ENCODE data around the gene OR2V2.

OR2V2 gene

DNA sequence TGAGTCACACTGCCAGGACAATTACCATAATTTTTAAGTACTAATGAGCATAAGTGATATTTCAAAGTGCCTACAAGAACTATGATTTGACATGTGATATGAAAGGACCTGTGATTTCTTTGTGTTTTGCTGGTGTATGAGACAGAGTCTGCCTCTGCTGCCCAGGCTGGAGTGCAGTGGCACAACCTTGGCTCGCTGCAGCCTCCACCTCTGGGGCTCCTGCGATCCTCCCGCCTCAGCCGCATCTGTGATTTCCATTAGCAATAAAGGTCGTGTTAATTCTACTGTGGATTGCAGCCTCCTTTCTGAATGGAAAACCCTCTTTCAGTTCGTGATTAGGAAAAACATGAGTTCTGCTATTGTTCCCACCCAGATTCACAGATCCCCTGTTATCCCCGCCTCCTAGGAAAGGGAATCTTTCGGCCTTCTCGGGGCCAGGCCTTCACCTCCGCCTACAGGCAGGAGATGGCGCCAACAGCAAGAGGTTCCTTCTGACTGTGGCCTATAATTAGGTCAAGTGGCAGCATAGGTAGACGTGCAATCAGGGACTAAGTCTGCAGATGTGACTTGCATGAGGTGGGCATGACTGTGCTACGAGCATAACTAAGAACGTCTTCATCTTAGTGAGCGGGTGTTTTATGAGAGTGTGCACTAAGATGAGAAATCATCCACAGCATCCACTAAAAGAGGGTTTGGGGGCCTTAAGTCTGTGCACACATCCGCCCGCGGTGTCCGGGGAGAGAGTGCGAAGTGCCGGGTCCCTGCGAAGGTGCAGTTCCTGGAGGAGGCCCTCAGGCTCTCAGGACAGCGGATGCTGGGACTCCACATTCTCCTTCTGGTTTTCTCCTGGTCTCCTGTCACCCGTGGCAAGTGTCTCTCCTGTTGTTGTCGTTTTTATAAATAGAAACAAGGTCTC is 34.5 kb downstream of the OR2V2 start:
- H3K4me3 ChIP-seq (ENCODE audit: low read depth, low read length), result no peak overlapping the region
- TF ChIP-seq, protein P1, sequence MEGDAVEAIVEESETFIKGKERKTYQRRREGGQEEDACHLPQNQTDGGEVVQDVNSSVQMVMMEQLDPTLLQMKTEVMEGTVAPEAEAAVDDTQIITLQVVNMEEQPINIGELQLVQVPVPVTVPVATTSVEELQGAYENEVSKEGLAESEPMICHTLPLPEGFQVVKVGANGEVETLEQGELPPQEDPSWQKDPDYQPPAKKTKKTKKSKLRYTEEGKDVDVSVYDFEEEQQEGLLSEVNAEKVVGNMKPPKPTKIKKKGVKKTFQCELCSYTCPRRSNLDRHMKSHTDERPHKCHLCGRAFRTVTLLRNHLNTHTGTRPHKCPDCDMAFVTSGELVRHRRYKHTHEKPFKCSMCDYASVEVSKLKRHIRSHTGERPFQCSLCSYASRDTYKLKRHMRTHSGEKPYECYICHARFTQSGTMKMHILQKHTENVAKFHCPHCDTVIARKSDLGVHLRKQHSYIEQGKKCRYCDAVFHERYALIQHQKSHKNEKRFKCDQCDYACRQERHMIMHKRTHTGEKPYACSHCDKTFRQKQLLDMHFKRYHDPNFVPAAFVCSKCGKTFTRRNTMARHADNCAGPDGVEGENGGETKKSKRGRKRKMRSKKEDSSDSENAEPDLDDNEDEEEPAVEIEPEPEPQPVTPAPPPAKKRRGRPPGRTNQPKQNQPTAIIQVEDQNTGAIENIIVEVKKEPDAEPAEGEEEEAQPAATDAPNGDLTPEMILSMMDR (IDR thresholded peaks at IDR 0.05; ENCODE audit: borderline replicate concordance, insufficient read depth, low read depth, low read length), result peak; percentile 78

- H3K4me3 ChIP-seq (ENCODE audit: low read depth, low read length), result no peak overlapping the region
- TF ChIP-seq, protein P1 (IDR thresholded peaks at IDR 0.05; ENCODE audit: borderline replicate concordance, insufficient read depth, low read depth, low read length), result no peak
Measured at GRCh38 chr5:181182651-181183050, 35.3 kb downstream of the OR2V2 start.

GRCh38 chr5:181184845-181185216 is 37.4 kb downstream of the OR2V2 start:
- TF ChIP-seq, protein P1 (IDR thresholded peaks at IDR 0.05; ENCODE audit: borderline replicate concordance, insufficient read depth, low read depth, low read length), result no peak
- peak overlapping the region; percentile 43 for H3K4me3 ChIP-seq (ENCODE audit: low read depth, low read length)

DNA sequence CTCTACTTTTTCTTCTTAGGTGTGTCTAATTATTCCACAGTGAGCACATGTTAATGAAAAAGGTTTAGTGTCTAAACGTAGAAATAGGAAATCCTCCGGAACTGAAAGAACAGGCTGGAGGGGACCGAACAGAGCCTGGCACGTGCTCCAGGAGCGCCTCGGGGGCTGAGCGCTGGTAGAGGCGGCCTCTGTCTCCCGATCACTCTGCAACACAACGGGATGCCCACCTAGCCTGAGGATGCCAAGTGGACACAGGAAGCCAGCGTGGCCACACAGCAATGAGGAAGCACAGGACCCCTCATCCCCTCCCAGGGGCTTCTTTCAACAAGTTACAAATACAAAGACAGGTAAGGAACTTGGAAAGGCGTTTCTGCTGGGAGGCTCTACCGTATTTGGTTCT is 38.2 kb downstream of the OR2V2 start:
- no peak overlapping the region for H3K4me3 ChIP-seq (ENCODE audit: low read depth, low read length)
- TF ChIP-seq, protein P1 (IDR thresholded peaks at IDR 0.05; ENCODE audit: borderline replicate concordance, insufficient read depth, low read depth, low read length), result no peak

GRCh38 chr5:181186022-181186421 is 38.6 kb downstream of the OR2V2 start:
- TF ChIP-seq, protein P1 (IDR thresholded peaks at IDR 0.05; ENCODE audit: borderline replicate concordance, insufficient read depth, low read depth, low read length), result no peak
- no peak overlapping the region for H3K4me3 ChIP-seq (ENCODE audit: low read depth, low read length)

- peak overlapping the region; percentile 53 for H3K4me3 ChIP-seq (ENCODE audit: low read depth, low read length)
- TF ChIP-seq, protein P1 (IDR thresholded peaks at IDR 0.05; ENCODE audit: borderline replicate concordance, insufficient read depth, low read depth, low read length), result no peak
Measured at GRCh38 chr5:181186986-181187499, 39.7 kb downstream of the OR2V2 start.
